Activated T-cell treated with anti-CD3 and anti-CD28 coated beads, Interleukin-2, amount 50 U/mL, for 48 hours (primary cell): ENCODE measurements around the gene NLRP9.
"Not testable (repeated sequence)": the region's sequence is repeated elsewhere in the genome, so short reads cannot be mapped to it uniquely, and the experiment has no call there.

ENCODE experiments used
- DNase-seq, 2 experiments: peaks; one replicate each; pipeline ENCODE4 v3.0.0-alpha.2; 2020

The NLRP9 gene

GRCh38 chr19:55738302-55738701 lies at the start of gene NLRP9:
NLRP9 (minus strand) TSS chr19:55738402; CDS start chr19:55738374, 28 bp downstream.
- no peak for DNase-seq

GRCh38 chr19:55781112-55781511 lies 42.9 kb upstream of the NLRP9 start:
- DNase-seq, result no peak

- DNase-seq, result no peak
These were observed 40.1 kb upstream of the NLRP9 start for GRCh38 chr19:55778331-55778730.

GRCh38 chr19:55777528-55777927 lies 39.3 kb upstream of the NLRP9 start:
- peak; percentile 20 to 21 for DNase-seq

- DNase-seq, result not testable (repeated sequence)
These were observed 31.4 kb upstream of the NLRP9 start for GRCh38 chr19:55769632-55770031.

GRCh38 chr19:55768818-55769217 lies 30.6 kb upstream of the NLRP9 start, which contains the start of gene RFPL4AL1:
RFPL4AL1 (plus strand) TSS chr19:55769118; CDS start chr19:55771805, 2,687 bp downstream.
- DNase-seq, result not testable (repeated sequence)

GRCh38 chr19:55766466-55766865 lies 28.3 kb upstream of the NLRP9 start:
- DNase-seq, result no peak

- not testable (repeated sequence) for DNase-seq
These were observed 20.6 kb upstream of the NLRP9 start, which contains the start of gene RFPL4A for GRCh38 chr19:55758797-55759196. RFPL4A (plus strand) TSS chr19:55759097; CDS start chr19:55761801, 2,704 bp downstream.

GRCh38 chr19:55756808-55757207 lies 18.6 kb upstream of the NLRP9 start:
- DNase-seq, result not testable (repeated sequence)

GRCh38 chr19:55753401-55753800 lies 15.2 kb upstream of the NLRP9 start:
- no peak for DNase-seq

GRCh38 chr19:55750715-55751114 lies 12.5 kb upstream of the NLRP9 start:
- DNase-seq, result no peak

- not testable (repeated sequence) for DNase-seq
These were observed 7.8 kb downstream of the NLRP9 start for GRCh38 chr19:55730378-55730777.

- DNase-seq, result no peak
These were observed 14.7 kb downstream of the NLRP9 start for GRCh38 chr19:55723491-55723890.

- no peak for DNase-seq
These were observed 17.4 kb downstream of the NLRP9 start for GRCh38 chr19:55720801-55721200.

GRCh38 chr19:55720214-55720746 lies 17.9 kb downstream of the NLRP9 start:
- no peak for DNase-seq

GRCh38 chr19:55717879-55718711 lies 20.1 kb downstream of the NLRP9 start:
- not testable (repeated sequence) for DNase-seq

GRCh38 chr19:55717251-55717650 lies 21.0 kb downstream of the NLRP9 start:
- DNase-seq, result no peak

- no peak for DNase-seq
These were observed 21.7 kb downstream of the NLRP9 start for GRCh38 chr19:55716531-55716930.

- DNase-seq, result no peak
These were observed 25.2 kb downstream of the NLRP9 start for GRCh38 chr19:55712804-55713631.

GRCh38 chr19:55711719-55712118 lies 26.5 kb downstream of the NLRP9 start:
- no peak for DNase-seq

- DNase-seq, result no peak
These were observed 32.2 kb downstream of the NLRP9 start for GRCh38 chr19:55705972-55706371.

- peak in 1 of 2 experiments; percentile 17 for DNase-seq
These were observed 33.5 kb downstream of the NLRP9 start for GRCh38 chr19:55704494-55705245.
